Measurements from ENCODE around the gene ZSCAN4. TPM values are rescaled to one million over a fixed set of nuclear protein-coding genes. Genes with fewer than 3 reads are reported as not detected.

Gene ZSCAN4
- total and polyA plus RNA-seq, 4 donors: not detected

- Histone ChIP-seq H3K9me3 (ENCODE audit: control insufficient read depth in 4 of 4, low read length in 3 of 4) (peaks cover 12 to 53% (median 38%) of the 10 kb centered on the region in 4 donors), H3K27ac (ENCODE audit: low read depth in 1 of 2, low read length in 2 of 2) (no peak overlapping the region), H3K4me1 (ENCODE audit: control insufficient read depth in 4 of 4, insufficient read depth in 4 of 4, low read length in 3 of 4) (no peaks in the 10 kb centered on the region), H3K9ac (ENCODE audit: low read depth in 1 of 2, low read length in 2 of 2) (no peak overlapping the region), H3K4me3 (ENCODE audit: low read depth in 1 of 3, low read length in 3 of 3) (peak overlapping the region in 1 of 3 donors; percentile 9), H3K36me3 (ENCODE audit: control insufficient read depth in 4 of 4, insufficient read depth in 3 of 4, low read depth in 1 of 4, low read length in 3 of 4) (no peaks in the 10 kb centered on the region), H3K27me3 (ENCODE audit: control insufficient read depth in 4 of 4, insufficient read depth in 4 of 4, low read length in 3 of 4) (no peaks in the 10 kb centered on the region)
- no peak for TF ChIP-seq FOXA1 (IDR thresholded peaks at IDR 0.05)
- TF ChIP-seq MAX (IDR thresholded peaks at IDR 0.05): no peak
- TF ChIP-seq CTCF (IDR thresholded peaks at IDR 0.05; ENCODE audit: low read depth, low read length, missing input control): no peak
- TF ChIP-seq NR2F2 (IDR thresholded peaks at IDR 0.05): no peak
- TF ChIP-seq RXRA (IDR thresholded peaks at IDR 0.05): no peak
- no peak for TF ChIP-seq FOXA2 (IDR thresholded peaks at IDR 0.05)
- no peak for TF ChIP-seq RAD21 (IDR thresholded peaks at IDR 0.05)
- TF ChIP-seq REST (IDR thresholded peaks at IDR 0.05): no peak
- no peak for TF ChIP-seq EGR1 (IDR thresholded peaks at IDR 0.05; ENCODE audit: low read depth in 2 of 2)
- 81% methylated on average over 2 of the region's 2 CpGs for WGBS
- no peak for DNase-seq (ENCODE audit: low spot score)
Measured at GRCh38 chr19:57653689-57654088, 15.0 kb upstream of the ZSCAN4 start.

- 53% methylated on average over 1 of the region's 1 CpG for WGBS
Measured at GRCh38 chr19:57655443-57655842, 13.3 kb upstream of the ZSCAN4 start.

More at GRCh38 chr19:57655443-57655842, 13.3 kb upstream of the ZSCAN4 start:
- Histone ChIP-seq H3K4me1 (ENCODE audit: control insufficient read depth in 4 of 4, insufficient read depth in 4 of 4, low read length in 3 of 4) (no peaks in the 10 kb centered on the region), H3K4me3 (ENCODE audit: low read depth in 1 of 3, low read length in 3 of 3) (peak overlapping the region in 1 of 3 donors; percentile 26), H3K27me3 (ENCODE audit: control insufficient read depth in 4 of 4, insufficient read depth in 4 of 4, low read length in 3 of 4) (peaks cover 0 to 2% (median 0%) of the 10 kb centered on the region in 4 donors), H3K9ac (ENCODE audit: low read depth in 1 of 2, low read length in 2 of 2) (no peak overlapping the region), H3K9me3 (ENCODE audit: control insufficient read depth in 4 of 4, low read length in 3 of 4) (peaks cover 12 to 47% (median 36%) of the 10 kb centered on the region in 4 donors), H3K27ac (ENCODE audit: low read depth in 1 of 2, low read length in 2 of 2) (no peak overlapping the region), H3K36me3 (ENCODE audit: control insufficient read depth in 4 of 4, insufficient read depth in 3 of 4, low read depth in 1 of 4, low read length in 3 of 4) (no peaks in the 10 kb centered on the region)
- TF ChIP-seq RXRA (IDR thresholded peaks at IDR 0.05) (no peak), RAD21 (IDR thresholded peaks at IDR 0.05) (no peak), EGR1 (IDR thresholded peaks at IDR 0.05; ENCODE audit: low read depth in 2 of 2) (no peak), FOXA2 (IDR thresholded peaks at IDR 0.05) (no peak), SP1 (IDR thresholded peaks at IDR 0.05) (no peak), YY1 (IDR thresholded peaks at IDR 0.05) (no peak), GABPA (IDR thresholded peaks at IDR 0.05 in 1 of 2, conservative IDR thresholded peaks at IDR 0.05 in 1 of 2) (no peak), CTCF (IDR thresholded peaks at IDR 0.05; ENCODE audit: low read depth, low read length, missing input control) (no peak), REST (IDR thresholded peaks at IDR 0.05) (no peak)
- no peak for DNase-seq (ENCODE audit: low spot score)
